Stimulated activated CD4-positive, alpha-beta T cell treated with anti-CD3 and anti-CD28 coated beads, TNF-alpha, amount 100 ng/mL, for 48 hours (primary cell): ENCODE results near the gene CDK11B.
"Not testable (repeated sequence)": the region's sequence is repeated elsewhere in the genome, so short reads cannot be mapped to it uniquely, and the experiment has no call there.

Source experiments
- DNase-seq, 3 donors: peaks; one replicate each; pipeline ENCODE4 v3.0.0-alpha.2; 2020; ENCODE audit warnings: low read depth in 3 of 3

The CDK11B gene

GRCh38 chr1:1683104-1683905 lies 24.5 kb upstream of the CDK11B start:
- no peak for DNase-seq

GRCh38 chr1:1680912-1681273 lies 22.1 kb upstream of the CDK11B start:
- no peak for DNase-seq

- no peak for DNase-seq
Observed at GRCh38 chr1:1680031-1680911, 21.5 kb upstream of the CDK11B start.

- peak in 1 of 3 donors; percentile 45 for DNase-seq
Observed at GRCh38 chr1:1678581-1679380, 20.0 kb upstream of the CDK11B start.

- peak in 2 of 3 donors; percentile 14 to 30 for DNase-seq
Observed at GRCh38 chr1:1677718-1678580, 19.1 kb upstream of the CDK11B start.

GRCh38 chr1:1676087-1676486 lies 17.3 kb upstream of the CDK11B start:
- not testable (repeated sequence) for DNase-seq

GRCh38 chr1:1675218-1675617 lies 16.4 kb upstream of the CDK11B start:
- DNase-seq, result not testable (repeated sequence)

- not testable (repeated sequence) for DNase-seq
Observed at GRCh38 chr1:1674806-1675205, 16.0 kb upstream of the CDK11B start.

GRCh38 chr1:1672181-1672965 lies 13.6 kb upstream of the CDK11B start:
- DNase-seq, result no peak

GRCh38 chr1:1671365-1672119 lies 12.7 kb upstream of the CDK11B start:
- no peak for DNase-seq

- no peak for DNase-seq
Observed at GRCh38 chr1:1670866-1671265, 12.1 kb upstream of the CDK11B start.

- DNase-seq, result no peak
Observed at GRCh38 chr1:1669468-1670440, 10.9 kb upstream of the CDK11B start.

GRCh38 chr1:1666526-1666925 lies 7.7 kb upstream of the CDK11B start:
- no peak for DNase-seq

GRCh38 chr1:1665815-1666251 lies 7.0 kb upstream of the CDK11B start:
- peak in 1 of 3 donors; percentile 37 for DNase-seq

- no peak for DNase-seq
Observed at GRCh38 chr1:1664941-1665814, 6.4 kb upstream of the CDK11B start.

- not testable (repeated sequence) for DNase-seq
Observed at GRCh38 chr1:1664318-1664717, 5.5 kb upstream of the CDK11B start.
